Uterus (tissue), 4 donors: ENCODE measurements around the gene ARHGAP42. TPM values are rescaled to one million over a fixed set of nuclear protein-coding genes. Genes with fewer than 3 reads are reported as not detected.

Experiments
- DNase-seq, 2 donors: peaks; one replicate each; pipeline ENCODE4 v3.0.0-alpha.2; 2019 to 2020
- H3K27ac ChIP-seq, 2 donors: fragments of 200-600 bp; sonication (generic); 1 replicate in 1 of 2; 2 replicates in 1 of 2; pipeline ENCODE4 v1.5.1; 2016 to 2018
- H3K27me3 ChIP-seq, 2 donors: fragments of 200-600 bp; sonication (generic); one replicate each; pipeline ENCODE4 v1.5.1; 2018 to 2019; ENCODE audit warnings: control low read depth in 1 of 2
- H3K36me3 ChIP-seq, 2 donors: fragments of 200-600 bp; sonication (generic); one replicate each; pipeline ENCODE4 v1.5.1; 2019; ENCODE audit warnings: control low read depth in 1 of 2
- H3K4me1 ChIP-seq, 2 donors: fragments of 200-600 bp; sonication (generic); one replicate each; pipeline ENCODE4 v1.5.1; 2018 to 2019; ENCODE audit warnings: control low read depth in 1 of 2
- H3K4me3 ChIP-seq, 2 donors: fragments of 200-600 bp; sonication (generic); 1 replicate in 1 of 2; 2 replicates in 1 of 2; pipeline ENCODE4 v1.5.1; 2018 to 2019; ENCODE audit warnings: mild to moderate bottlenecking in 1 of 2
- H3K9me3 ChIP-seq, 2 donors: fragments of 200-600 bp; sonication (generic); one replicate each; pipeline ENCODE4 v1.5.1; 2019; ENCODE audit warnings: control low read depth in 1 of 2
- CTCF ChIP-seq, 4 experiments: fragments of 200-600 bp in 2 of 4; fragments of 450-650 bp in 2 of 4; sonication (generic) in 2 of 4; IDR thresholded peaks; one replicate each; pipeline ENCODE4 v1.5.1; 2016 to 2019; ENCODE audit warnings: antibody characterized with exemption in 4 of 4, mild to moderate bottlenecking in 2 of 4, moderate library complexity in 1 of 4
- POLR2A ChIP-seq, 2 donors: fragments of 450-650 bp; IDR thresholded peaks; one replicate each; pipeline ENCODE4 v1.6.1; 2016; ENCODE audit warnings: antibody characterized with exemption in 2 of 2, mild to moderate bottlenecking in 1 of 2, moderate library complexity in 1 of 2
- intact Hi-C: fragments of 100-400 bp; cut with DNase I; formaldehyde crosslinking; loops from one replicate; pipeline ENCODE4 v1.15.1; 2023; ENCODE audit warnings: low total_unique reads
- total RNA-seq, 4 donors: library from RNA; depleted of rRNA in 3 of 4; stranded (reverse); fragments of >200 nt in 3 of 4; gene quantifications; one replicate each; pipeline versions ENCODE4 v1.1.0 to v1.2.4, GENCODE V29; 2014 to 2023
- donor health status: DM: yes; HTN: yes; CAD: no.

ARHGAP42 gene
- total RNA-seq, 4 donors from 2014 or later: 10.2 to 51.6 (median 21.1) TPM

DNA sequence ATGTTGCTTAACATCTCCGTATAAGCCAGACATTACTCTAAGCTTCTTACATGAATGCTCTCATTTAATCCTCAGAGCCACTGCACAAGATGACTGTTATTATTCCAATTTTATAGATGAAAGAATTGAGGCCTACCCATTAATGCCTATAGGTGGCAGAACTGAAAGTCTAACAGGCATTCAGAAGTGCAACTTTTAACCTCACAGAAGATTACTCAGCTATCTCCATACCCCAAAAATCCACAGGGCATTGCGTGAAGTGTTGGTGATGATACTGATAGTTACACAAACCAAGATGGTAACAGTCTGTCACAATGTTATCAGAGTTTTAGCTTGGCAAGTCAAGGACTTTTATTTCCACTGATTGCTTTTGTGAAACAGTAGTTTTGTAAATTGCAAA lies 130.5 kb downstream of the ARHGAP42 start:
- intact Hi-C loops: no loop called here
- Histone ChIP-seq H3K4me1 (no peaks in the 10 kb centered on the region), H3K27me3 (no peaks in the 10 kb centered on the region), H3K27ac (no peak overlapping the region), H3K4me3 (no peak overlapping the region), H3K9me3 (no peaks in the 10 kb centered on the region), H3K36me3 (no peaks in the 10 kb centered on the region)
- TF ChIP-seq POLR2A (IDR thresholded peaks at IDR 0.05) (no peak), CTCF (IDR thresholded peaks at IDR 0.05) (no peak)
- DNase-seq: no peak

GRCh38 chr11:100820621-100821020 lies 133.5 kb downstream of the ARHGAP42 start:
- H3K4me1 ChIP-seq: no peaks in the 10 kb centered on the region
- TF ChIP-seq POLR2A (IDR thresholded peaks at IDR 0.05): no peak
- TF ChIP-seq CTCF (IDR thresholded peaks at IDR 0.05): no peak
- H3K27ac ChIP-seq: no peak overlapping the region
- no peaks in the 10 kb centered on the region for H3K36me3 ChIP-seq
- no peak overlapping the region for H3K4me3 ChIP-seq
- H3K9me3 ChIP-seq: no peaks in the 10 kb centered on the region
- intact Hi-C loops: no loop called here
- DNase-seq: no peak
- no peaks in the 10 kb centered on the region for H3K27me3 ChIP-seq

DNA sequence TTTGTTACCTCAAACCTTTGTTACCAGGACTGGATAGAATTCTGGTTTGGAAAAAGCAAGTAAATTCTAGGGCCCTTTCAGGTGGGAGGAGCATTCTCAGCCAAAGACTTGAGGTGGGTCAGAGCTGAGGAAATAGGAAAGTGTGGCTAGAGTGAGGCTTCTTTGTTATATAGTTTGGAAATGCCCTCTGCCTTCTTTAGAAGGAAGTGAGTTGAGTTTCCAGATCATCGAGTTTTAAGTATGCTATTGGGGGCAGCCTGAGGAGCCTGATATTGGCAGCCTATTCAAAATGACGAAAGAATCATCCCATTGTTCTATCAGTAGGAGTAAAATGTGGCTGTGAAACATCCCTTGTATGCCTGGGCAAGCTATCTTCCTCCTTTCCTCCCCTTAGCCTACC lies 134.1 kb downstream of the ARHGAP42 start:
- no peak overlapping the region for H3K4me3 ChIP-seq
- intact Hi-C loops: no loop called here
- H3K9me3 ChIP-seq: no peaks in the 10 kb centered on the region
- H3K4me1 ChIP-seq: no peaks in the 10 kb centered on the region
- H3K36me3 ChIP-seq: no peaks in the 10 kb centered on the region
- TF ChIP-seq CTCF (IDR thresholded peaks at IDR 0.05) (no peak), POLR2A (IDR thresholded peaks at IDR 0.05) (no peak)
- H3K27me3 ChIP-seq: no peaks in the 10 kb centered on the region
- DNase-seq: no peak
- H3K27ac ChIP-seq: no peak overlapping the region

DNA sequence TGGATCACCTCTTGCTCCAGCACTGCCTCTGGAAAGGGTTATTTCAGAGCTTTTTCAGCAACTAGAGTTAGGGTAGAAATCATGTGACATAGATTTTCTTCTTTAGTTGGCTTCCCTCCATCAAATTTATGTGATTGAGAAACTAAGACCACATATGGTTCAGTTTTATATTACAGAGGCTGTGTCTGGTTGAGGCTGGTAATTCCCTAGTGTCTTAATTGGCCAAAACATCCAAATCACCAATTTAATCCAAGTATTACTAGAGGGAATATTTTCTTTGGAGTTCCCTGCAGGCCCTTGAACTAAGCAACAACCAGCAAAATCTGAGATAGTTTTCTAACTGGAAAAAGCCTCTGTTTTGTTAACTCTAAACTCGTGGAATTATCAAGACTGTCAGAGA lies 136.3 kb downstream of the ARHGAP42 start:
- no peak for DNase-seq
- intact Hi-C loops: no loop called here
- Histone ChIP-seq H3K9me3 (no peaks in the 10 kb centered on the region), H3K27ac (peak overlapping the region; percentile 26 to 47), H3K4me1 (no peaks in the 10 kb centered on the region), H3K27me3 (no peaks in the 10 kb centered on the region), H3K4me3 (no peak overlapping the region), H3K36me3 (no peaks in the 10 kb centered on the region)
- no peak for TF ChIP-seq POLR2A (IDR thresholded peaks at IDR 0.05)
- no peak for TF ChIP-seq CTCF (IDR thresholded peaks at IDR 0.05)

- Histone ChIP-seq H3K27ac (peak overlapping the region in 1 of 2 donors; percentile 15), H3K4me1 (no peaks in the 10 kb centered on the region), H3K27me3 (no peaks in the 10 kb centered on the region), H3K9me3 (no peaks in the 10 kb centered on the region), H3K4me3 (no peak overlapping the region), H3K36me3 (no peaks in the 10 kb centered on the region)
- DNase-seq: no peak
- TF ChIP-seq POLR2A (IDR thresholded peaks at IDR 0.05) (no peak), CTCF (IDR thresholded peaks at IDR 0.05) (no peak)
- intact Hi-C loops: no loop called here
Measured at GRCh38 chr11:100824041-100824809, 137.1 kb downstream of the ARHGAP42 start.
